ENCODE data around the gene EXOC4.

Gene EXOC4

GRCh38 chr7:133678137-133678814, 425.4 kb downstream of the EXOC4 start:
- no peak overlapping the region for H3K4me3 ChIP-seq (ENCODE audit: low read depth, low read length)
- H3K36me3 ChIP-seq = no peaks in the 10 kb centered on the region; the same call in 1 of the 2 replicates
- DNase-seq = no peak
- H3K27me3 ChIP-seq (ENCODE audit: insufficient read depth, low read depth, severe bottlenecking) = no peaks in the 10 kb centered on the region
- no peak overlapping the region for H3K27ac ChIP-seq
- TF ChIP-seq, protein P1, sequence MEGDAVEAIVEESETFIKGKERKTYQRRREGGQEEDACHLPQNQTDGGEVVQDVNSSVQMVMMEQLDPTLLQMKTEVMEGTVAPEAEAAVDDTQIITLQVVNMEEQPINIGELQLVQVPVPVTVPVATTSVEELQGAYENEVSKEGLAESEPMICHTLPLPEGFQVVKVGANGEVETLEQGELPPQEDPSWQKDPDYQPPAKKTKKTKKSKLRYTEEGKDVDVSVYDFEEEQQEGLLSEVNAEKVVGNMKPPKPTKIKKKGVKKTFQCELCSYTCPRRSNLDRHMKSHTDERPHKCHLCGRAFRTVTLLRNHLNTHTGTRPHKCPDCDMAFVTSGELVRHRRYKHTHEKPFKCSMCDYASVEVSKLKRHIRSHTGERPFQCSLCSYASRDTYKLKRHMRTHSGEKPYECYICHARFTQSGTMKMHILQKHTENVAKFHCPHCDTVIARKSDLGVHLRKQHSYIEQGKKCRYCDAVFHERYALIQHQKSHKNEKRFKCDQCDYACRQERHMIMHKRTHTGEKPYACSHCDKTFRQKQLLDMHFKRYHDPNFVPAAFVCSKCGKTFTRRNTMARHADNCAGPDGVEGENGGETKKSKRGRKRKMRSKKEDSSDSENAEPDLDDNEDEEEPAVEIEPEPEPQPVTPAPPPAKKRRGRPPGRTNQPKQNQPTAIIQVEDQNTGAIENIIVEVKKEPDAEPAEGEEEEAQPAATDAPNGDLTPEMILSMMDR (IDR thresholded peaks at IDR 0.05; ENCODE audit: low read depth, low read length) = no peak
- no peaks in the 10 kb centered on the region for H3K9me3 ChIP-seq (ENCODE audit: severe bottlenecking)

- no peaks in the 10 kb centered on the region for H3K9me3 ChIP-seq (ENCODE audit: severe bottlenecking)
- H3K36me3 ChIP-seq = no peaks in the 10 kb centered on the region; the same call in 1 of the 2 replicates
- H3K4me3 ChIP-seq (ENCODE audit: low read depth, low read length) = no peak overlapping the region
These were observed 427.1 kb downstream of the EXOC4 start for GRCh38 chr7:133679977-133680376.

DNA sequence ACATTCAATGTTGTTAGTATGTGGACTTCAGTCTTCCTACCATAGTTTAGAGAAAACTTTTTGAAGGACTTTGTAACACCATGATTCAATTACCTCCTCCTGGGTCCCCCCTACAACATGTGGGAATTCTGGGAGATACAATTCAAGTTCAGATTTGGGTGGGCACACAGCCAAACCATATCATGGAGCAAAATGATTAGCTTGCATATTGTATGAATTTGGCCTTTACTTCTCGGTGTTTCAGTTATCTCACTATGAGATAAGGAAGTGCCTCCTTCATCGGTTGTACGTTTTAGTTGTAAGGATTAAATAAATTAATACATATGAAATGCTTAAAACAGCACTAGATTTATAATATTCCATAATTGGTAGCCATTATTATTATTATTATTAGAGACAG, 428.7 kb downstream of the EXOC4 start:
- DNase-seq = no peak
- TF ChIP-seq, protein P1 (IDR thresholded peaks at IDR 0.05; ENCODE audit: low read depth, low read length) = no peak
- no peak overlapping the region for H3K27ac ChIP-seq

More at GRCh38 chr7:133679977-133680376, 427.1 kb downstream of the EXOC4 start:
- no peak for DNase-seq
- H3K27me3 ChIP-seq (ENCODE audit: insufficient read depth, low read depth, severe bottlenecking) = no peaks in the 10 kb centered on the region
- no peak overlapping the region for H3K27ac ChIP-seq
- TF ChIP-seq, protein P1 (IDR thresholded peaks at IDR 0.05; ENCODE audit: low read depth, low read length) = no peak

DNA sequence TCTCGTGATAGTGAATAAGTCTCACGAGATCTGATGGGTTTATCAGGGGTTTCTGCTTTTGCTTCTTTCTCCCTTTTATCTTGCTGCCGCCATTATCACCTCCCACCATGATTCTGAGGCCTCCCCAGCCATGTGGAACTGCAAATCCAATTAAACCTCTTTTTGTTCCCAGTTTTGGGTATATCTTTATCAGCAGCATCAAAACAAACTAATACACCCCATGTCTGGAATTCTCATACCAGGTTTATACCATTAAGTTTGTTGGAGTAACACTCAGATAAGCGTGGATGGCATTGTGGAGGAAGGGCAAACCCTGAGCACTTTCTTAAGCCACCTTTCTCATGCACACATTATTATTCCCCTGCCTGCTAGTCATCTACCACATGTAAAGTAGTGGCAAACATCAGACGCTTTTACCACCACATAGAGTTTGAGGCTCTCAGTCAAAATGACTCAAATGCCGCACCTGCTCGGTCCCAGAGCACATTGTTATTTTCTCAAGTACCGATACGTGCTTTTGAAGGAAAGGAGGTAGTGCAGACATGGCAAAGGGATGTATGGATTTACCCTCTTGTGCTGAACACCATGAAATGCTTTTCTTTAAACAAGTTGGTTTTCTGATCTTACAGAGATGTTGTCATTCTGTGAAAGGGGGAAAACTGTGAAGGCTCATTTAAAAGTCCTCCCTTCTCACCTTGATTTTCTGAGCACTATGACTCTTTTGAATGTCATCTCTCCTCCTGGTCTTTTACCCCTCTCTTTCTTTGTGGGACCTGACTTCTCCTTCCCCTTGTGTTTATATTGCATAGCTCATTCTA, 429.7 kb downstream of the EXOC4 start:
- H3K36me3 ChIP-seq = no peaks in the 10 kb centered on the region
- no peaks in the 10 kb centered on the region for H3K27me3 ChIP-seq (ENCODE audit: insufficient read depth, low read depth, severe bottlenecking)
- no peak overlapping the region for H3K4me3 ChIP-seq (ENCODE audit: low read depth, low read length)
- H3K9me3 ChIP-seq (ENCODE audit: severe bottlenecking) = no peaks in the 10 kb centered on the region
- DNase-seq = no peak
- TF ChIP-seq, protein P1 (IDR thresholded peaks at IDR 0.05; ENCODE audit: low read depth, low read length) = no peak
- no peak overlapping the region for H3K27ac ChIP-seq

More for the DNA sequence above, 428.7 kb downstream of the EXOC4 start:
- H3K9me3 ChIP-seq (ENCODE audit: severe bottlenecking) = no peaks in the 10 kb centered on the region
- no peak overlapping the region for H3K4me3 ChIP-seq (ENCODE audit: low read depth, low read length)
- H3K36me3 ChIP-seq = no peaks in the 10 kb centered on the region; the same call in 1 of the 2 replicates
- no peaks in the 10 kb centered on the region for H3K27me3 ChIP-seq (ENCODE audit: insufficient read depth, low read depth, severe bottlenecking)

DNA sequence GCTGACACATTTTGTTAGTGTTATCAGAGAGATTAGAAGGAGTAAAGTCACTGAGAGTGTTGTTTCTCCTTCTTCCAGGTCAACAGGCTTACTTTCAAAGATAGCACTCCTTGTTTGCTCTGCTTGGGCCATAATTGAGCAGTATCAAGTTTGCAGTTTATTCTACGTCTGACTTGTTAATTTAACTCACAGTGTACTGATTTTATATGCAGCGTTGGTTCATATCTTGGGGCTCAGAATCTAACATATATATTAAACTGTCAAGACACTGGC, 430.2 kb downstream of the EXOC4 start:
- DNase-seq = no peak
- H3K27me3 ChIP-seq (ENCODE audit: insufficient read depth, low read depth, severe bottlenecking) = no peaks in the 10 kb centered on the region
- no peak overlapping the region for H3K27ac ChIP-seq
- TF ChIP-seq, protein P1 (IDR thresholded peaks at IDR 0.05; ENCODE audit: low read depth, low read length) = no peak
- H3K4me3 ChIP-seq (ENCODE audit: low read depth, low read length) = no peak overlapping the region
- no peaks in the 10 kb centered on the region for H3K36me3 ChIP-seq
- no peaks in the 10 kb centered on the region for H3K9me3 ChIP-seq (ENCODE audit: severe bottlenecking)

All from WERI-Rb-1 (cell line).